G401.6 (cell line): ENCODE data around the gene EDEM1.

Experiments
- FAIRE-seq: peaks from 2 replicates; lab custom pipeline; 2012; peaks lifted over from hg19 to GRCh38; lab: Jason Lieb, UNC

Gene EDEM1

GRCh38 chr3:5198986-5199731 is 11.7 kb downstream of the EDEM1 start:
- no peak for FAIRE-seq

DNA sequence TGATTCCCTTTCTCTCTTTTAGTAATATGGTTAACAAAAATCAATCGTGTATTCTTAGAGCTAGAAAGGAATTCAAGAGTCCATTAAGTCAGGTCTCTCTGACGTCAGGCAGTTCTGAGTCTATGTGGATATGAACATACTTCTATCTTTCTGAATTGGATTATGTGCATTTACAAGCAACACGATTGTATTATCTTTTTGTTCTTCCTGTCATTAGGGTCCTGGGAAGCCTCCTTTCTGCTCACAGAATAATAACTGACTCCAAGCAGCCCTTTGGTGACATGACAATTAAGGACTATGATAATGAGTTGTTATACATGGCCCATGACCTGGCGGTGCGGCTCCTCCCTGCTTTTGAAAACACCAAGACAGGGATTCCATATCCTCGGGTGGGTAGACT is 14.0 kb downstream of the EDEM1 start:
- FAIRE-seq: no peak

GRCh38 chr3:5202222-5202621 is 14.7 kb downstream of the EDEM1 start:
- no peak for FAIRE-seq

DNA sequence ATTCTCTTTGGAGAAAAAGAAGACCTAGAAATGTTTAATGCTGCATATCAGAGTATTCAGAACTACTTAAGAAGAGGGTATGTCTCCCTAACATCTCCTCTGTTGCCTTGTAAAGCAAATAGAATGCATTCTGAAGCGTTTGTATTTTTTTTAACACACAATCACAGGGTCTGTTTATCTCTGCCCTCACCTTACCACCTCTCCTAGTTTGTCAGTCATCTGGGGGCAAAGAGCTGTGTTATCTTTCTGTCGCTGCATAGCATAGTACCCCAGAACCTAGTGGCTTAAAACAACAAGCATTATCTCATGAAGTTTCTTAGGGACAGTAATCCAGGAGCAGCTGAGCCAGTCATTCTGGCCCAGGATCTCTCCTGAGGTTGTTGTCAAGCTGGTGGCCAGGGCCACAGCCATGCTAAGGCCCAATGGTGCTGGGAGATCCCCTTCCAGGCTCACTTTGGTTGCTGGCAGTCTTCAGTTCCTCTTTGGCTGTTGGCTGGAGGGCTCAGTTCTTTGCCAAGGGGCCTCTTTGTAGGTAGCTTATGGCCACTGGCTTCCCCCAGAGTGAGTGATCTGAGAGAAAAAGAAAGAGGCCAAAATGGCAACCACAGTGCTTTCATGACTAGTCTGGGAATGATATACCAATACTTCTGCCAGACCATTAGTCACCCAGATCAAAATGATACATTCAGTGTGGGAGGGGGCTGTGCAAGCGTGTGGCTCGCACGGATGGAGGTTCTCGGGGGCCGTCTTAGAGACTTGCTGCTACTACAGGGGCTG is 17.8 kb downstream of the EDEM1 start:
- FAIRE-seq: no peak

GRCh38 chr3:5210926-5211325 is 23.4 kb downstream of the EDEM1 start:
- no peak for FAIRE-seq

- FAIRE-seq: no peak
Observed at GRCh38 chr3:5212628-5213573, 25.4 kb downstream of the EDEM1 start.

- FAIRE-seq: no peak
Observed at GRCh38 chr3:5213574-5213966, 26.1 kb downstream of the EDEM1 start.

DNA sequence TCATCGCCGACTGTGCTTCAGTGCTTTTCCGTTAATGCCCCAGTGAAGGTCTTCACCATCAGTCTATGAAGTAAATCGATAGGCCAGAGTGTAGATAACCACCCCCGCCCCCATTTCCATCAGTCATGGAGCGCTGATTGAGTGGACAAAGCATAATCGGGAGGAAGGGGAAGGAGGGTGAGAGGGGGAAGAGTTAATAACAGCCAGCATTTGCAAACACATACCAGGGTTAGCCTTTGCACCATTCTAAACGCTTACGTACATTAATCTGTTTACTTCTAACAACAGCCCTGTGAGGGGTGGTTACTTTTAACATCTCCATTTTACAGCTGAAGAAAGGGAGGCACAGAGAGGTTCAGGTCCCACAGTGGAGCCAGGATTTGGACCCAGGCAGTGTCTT is 26.8 kb downstream of the EDEM1 start:
- FAIRE-seq: no peak

- FAIRE-seq: no peak
Observed at GRCh38 chr3:5217824-5218595, 30.5 kb downstream of the EDEM1 start.

DNA sequence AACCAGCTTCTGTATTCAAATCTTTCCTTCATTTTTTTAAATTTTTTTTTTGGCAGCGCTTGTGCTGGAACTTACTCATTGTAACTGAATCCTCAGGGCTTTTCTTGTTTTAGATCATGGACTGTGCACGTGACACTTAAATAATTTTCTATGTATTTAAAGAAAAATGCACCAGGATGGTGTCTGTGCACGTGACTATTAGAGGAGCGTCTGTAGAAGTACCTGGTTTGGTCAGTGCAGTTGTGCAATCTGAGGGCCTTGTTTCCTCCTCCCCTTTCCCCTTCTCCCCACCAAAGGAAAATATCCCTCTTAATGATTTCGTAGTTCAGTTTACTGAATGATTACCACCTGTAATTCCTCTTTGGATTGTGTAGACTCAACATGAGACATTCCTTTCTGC is 31.3 kb downstream of the EDEM1 start:
- FAIRE-seq: no peak

- FAIRE-seq: no peak
Observed at GRCh38 chr3:5219216-5219615, 31.7 kb downstream of the EDEM1 start.

DNA sequence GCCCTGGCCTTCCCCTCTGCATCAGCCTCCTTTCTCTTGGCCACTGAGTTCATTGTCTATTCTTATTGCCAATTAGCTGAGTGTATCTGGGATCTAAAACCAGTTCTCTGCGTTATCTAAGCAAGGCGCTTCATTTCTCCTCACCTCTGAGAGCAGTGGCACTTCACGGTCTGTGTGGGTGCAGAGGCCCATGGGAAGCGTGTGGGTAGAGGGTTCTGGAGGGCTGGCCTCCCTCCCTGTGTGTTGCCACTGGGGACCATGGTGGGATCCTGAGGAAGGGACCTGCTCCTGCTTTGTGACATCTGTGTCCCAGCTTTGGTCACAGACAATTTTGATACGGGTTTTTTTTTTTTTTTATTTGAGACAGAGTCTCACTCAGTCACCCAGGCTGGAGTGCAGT is 32.7 kb downstream of the EDEM1 start:
- FAIRE-seq: no peak

DNA sequence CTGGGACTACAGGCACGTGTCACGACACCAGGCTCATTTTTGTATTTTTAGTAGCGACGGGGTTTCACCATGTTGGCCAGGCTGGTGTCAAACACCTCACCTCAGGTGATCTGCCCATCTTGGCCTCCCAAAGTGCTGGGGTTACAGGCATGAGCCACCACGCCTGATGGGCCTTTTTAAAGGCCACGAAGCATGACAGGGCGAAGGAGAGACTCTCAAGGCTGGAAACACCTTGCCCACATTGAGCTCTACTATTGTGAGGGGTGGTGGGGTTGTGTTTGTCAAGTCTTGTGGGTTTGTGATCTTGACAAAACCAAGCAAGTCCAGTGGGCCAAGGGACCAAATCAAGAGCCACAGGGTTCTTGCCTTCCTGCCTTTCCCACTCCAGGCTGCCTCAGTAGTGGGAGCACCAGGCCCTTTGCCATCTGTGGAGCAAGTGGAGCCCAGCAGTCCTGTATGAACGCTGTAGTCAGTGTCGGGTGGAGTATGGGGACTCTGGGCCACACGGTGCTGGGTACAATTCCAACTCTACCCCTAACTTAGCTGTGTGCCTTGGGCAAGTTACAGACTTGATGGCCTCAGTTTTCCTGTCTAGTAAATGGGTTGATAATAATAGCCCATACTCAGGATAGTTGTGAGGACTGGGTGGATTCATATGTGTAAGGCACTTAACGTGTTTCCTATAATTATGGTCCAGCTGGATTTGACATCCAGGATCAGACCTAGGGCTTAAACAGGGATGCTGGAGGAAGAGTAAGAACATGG is 33.3 kb downstream of the EDEM1 start:
- FAIRE-seq: no peak

DNA sequence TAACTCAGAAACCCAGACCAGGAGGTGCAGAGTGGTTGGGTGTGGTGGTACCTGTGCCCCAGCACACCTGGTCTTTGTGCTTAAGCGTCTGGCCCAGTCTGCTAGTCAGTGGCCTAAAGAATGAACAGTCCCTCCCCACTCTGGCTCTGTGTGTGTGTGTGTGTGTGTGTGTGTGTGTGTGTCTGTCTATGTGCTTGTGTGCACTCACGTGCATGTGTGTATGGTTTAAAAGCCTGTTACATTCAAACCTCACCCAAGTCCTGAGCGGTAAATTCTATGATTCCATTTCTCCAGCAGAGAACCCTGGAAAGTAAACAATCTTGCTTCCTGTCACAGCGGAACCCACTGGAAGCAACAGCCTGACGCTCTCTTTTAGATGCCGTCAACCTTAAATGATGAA is 34.2 kb downstream of the EDEM1 start:
- FAIRE-seq: no peak

GRCh38 chr3:5222283-5223005 is 34.9 kb downstream of the EDEM1 start:
- FAIRE-seq: no peak

DNA sequence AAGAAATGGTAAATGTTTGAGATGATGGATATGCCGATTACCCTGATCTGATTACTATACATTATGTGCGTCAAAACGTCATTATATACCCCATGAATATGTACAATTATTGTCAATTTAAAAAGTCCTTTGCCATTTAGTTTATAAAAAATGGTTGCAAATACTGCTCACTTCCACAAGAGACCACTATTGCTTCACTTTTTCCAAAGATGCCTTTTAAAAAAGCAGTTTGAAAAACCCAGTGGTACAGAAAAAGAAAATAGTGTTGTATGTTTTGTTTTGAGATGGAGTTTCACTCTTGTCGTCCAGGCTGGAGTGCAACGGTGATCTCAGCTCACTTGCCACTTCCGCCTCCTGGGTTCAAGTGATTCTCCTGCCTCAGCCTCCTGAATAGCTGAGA is 39.3 kb downstream of the EDEM1 start:
- FAIRE-seq: peak; percentile 82

GRCh38 chr3:5227812-5228211 is 40.3 kb downstream of the EDEM1 start:
- no peak for FAIRE-seq

DNA sequence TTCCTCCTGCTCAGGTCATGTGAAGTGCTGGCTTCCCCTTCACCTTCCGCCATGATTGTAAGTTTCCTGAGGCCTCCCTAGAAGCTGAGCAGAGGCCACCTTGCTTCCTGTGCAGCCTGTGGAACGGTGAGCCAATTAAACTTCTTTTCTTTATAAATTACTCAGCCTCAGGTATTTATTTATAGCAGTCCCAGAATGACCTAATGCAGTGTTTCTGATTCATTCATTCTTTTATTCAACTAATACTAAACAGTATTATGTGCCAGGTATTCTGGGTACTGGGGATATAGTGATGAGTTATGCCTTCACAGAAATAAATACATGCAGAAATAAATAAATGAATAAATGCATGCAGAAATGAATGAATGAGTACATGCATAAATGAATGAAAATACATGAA is 41.9 kb downstream of the EDEM1 start:
- no peak for FAIRE-seq

DNA sequence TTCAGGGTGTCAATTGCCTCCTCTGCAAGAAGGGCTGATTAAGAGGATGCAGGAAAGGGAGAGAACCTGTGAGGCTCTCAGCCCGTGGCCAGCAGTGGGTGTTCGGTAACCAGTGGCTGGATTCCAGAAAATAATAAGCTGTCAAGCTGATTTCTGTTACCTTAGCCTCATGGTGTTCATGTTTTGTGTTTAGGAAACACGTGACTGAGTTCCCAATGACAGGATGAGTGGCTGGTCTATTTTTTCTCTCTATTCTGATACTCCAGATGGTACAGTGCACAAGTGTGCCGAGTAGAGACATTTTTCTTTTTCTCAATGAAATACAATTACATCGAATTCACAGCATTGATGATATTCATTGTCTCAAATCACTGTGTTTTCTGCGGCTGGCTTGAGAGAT is 43.6 kb downstream of the EDEM1 start:
- no peak for FAIRE-seq

DNA sequence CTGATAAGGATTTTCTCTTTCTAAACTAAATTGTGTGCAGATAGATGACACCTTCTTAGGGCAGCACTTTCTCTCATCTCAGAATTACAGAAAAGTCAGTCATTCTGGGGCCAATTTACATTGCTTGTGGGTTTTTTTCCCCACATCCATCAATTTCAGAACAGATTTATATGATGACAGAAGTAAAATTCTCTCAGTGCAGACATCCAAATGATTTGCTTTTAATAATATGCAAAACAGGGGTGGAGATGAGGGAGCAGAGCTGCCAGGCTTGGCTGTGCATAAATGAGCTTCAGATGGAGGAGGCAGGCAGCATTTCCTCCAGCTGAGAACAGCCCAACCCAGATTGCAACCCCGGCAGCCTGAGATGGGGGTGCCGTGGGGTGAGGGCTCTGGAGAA is 44.0 kb downstream of the EDEM1 start:
- no peak for FAIRE-seq

- no peak for FAIRE-seq
Observed at GRCh38 chr3:5232570-5232969, 45.1 kb downstream of the EDEM1 start.
